Karpas-422 (cell line): Measurements from ENCODE around the gene RHEB. TPM values are rescaled to one million over a fixed set of nuclear protein-coding genes. Genes with fewer than 3 reads are reported as not detected.

Experiments
- DNase-seq: peaks from one replicate; pipeline ENCODE4 v3.0.0-alpha.2; 2015
- H2AFZ ChIP-seq: fragments of 200-600 bp; sonication (generic); 2 replicates; pipeline ENCODE4 v1.6.1; 2014; ENCODE audit warnings: antibody characterized with exemption, low read length, mixed read lengths
- H3K27ac ChIP-seq: fragments of 200-600 bp; sonication (generic); 2 replicates; pipeline ENCODE4 v1.5.1; 2014; ENCODE audit warnings: mild to moderate bottlenecking, low read length, moderate library complexity
- H3K27me3 ChIP-seq: fragments of 200-600 bp; sonication (generic); 2 replicates; pipeline ENCODE4 v1.6.1; 2014; ENCODE audit warnings: low read length, mixed read lengths
- H3K36me3 ChIP-seq: fragments of 200-600 bp; sonication (generic); 2 replicates; pipeline ENCODE4 v1.6.1; 2014; ENCODE audit warnings: low read length, mixed read lengths; ENCODE audit not compliant: insufficient read depth
- H3K4me1 ChIP-seq: fragments of 200-600 bp; sonication (generic); 2 replicates; pipeline ENCODE4 v1.6.1; 2014; ENCODE audit warnings: mild to moderate bottlenecking, low read length, mixed read lengths
- H3K4me2 ChIP-seq: fragments of 200-600 bp; sonication (generic); 2 replicates; pipeline ENCODE4 v1.6.1; 2014; ENCODE audit warnings: low read length, low read depth, mild to moderate bottlenecking; ENCODE audit not compliant: poor library complexity, severe bottlenecking
- H3K4me3 ChIP-seq: fragments of 200-600 bp; sonication (generic); 2 replicates; pipeline ENCODE4 v1.5.1; 2014; ENCODE audit warnings: mild to moderate bottlenecking, antibody characterized with exemption, low read length, mixed read lengths
- H3K79me2 ChIP-seq: fragments of 200-600 bp; sonication (generic); 2 replicates; pipeline ENCODE4 v1.6.1; 2014; ENCODE audit warnings: mild to moderate bottlenecking, low read length, mixed read lengths
- H3K9ac ChIP-seq: fragments of 200-600 bp; sonication (generic); 2 replicates; pipeline ENCODE4 v1.6.0; 2014; ENCODE audit warnings: low read length
- H3K9me2 ChIP-seq: fragments of 200-600 bp; sonication (generic), shearing (Covaris generic); replicated peaks from 2 replicates; pipeline ENCODE4 v1.6.0; 2014; ENCODE audit warnings: mild to moderate bottlenecking, low read length, moderate library complexity; ENCODE audit not compliant: insufficient read depth
- H3K9me3 ChIP-seq: fragments of 300-700, 200-600 bp; sonication (generic); 2 replicates; pipeline ENCODE4 v1.6.1; 2014; ENCODE audit warnings: low read length, mixed read lengths
- H4K20me1 ChIP-seq: fragments of 200-600 bp; sonication (generic); 2 replicates; pipeline ENCODE4 v1.6.1; 2014; ENCODE audit warnings: mild to moderate bottlenecking, antibody characterized with exemption, low read length, low read depth; ENCODE audit not compliant: insufficient read depth
- total RNA-seq: library from RNA; depleted of rRNA; stranded (reverse); fragments of >200 nt; shearing (Covaris generic); gene quantifications from 2 replicates; pipeline ENCODE4 v1.2.3, GENCODE V29; 2014; ENCODE audit warnings: low replicate concordance

RHEB gene
- total RNA-seq, 1 experiment from 2014 or later, result 47.5 TPM

DNA sequence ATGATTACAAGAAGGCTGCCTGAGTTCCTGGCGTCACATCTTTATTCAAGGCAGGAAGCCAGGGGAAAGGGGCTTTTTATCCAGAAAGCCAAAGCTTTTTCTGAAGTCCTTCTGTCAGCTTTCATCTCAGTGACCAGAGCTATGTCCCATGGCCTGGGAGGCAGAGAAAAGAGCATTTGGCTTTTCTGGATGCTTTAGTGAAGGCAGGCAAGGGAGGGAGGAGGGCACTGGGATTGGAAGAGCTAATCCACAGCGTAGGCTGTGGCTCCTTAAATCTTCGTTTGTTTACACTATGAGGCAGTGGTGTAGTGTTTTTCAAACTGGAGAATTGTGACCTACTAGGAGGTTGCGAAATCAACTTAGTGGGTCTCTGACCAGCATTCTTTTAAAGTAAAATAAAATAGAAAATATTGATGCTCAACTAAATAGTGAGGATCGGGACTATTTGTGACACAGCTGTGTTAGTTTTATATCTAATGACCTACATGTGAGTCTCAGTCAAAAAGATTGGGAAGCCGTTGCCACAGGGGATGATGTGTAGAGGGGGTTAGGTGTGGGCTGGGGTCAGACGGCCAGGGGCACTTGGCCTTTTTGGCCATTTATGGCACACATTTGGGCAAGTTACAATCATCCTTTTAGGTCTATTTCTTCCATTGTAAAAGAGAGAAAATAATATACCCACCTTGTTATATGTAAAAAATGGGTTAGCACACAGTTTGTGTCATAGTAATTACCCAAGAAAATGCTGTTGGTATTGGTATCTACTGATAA lies 93.8 kb downstream of the RHEB start:
- no peaks in the 10 kb centered on the region for H3K9me2 ChIP-seq
- no peaks in the 10 kb centered on the region for H3K9me3 ChIP-seq
- no peak overlapping the region for H3K4me3 ChIP-seq
- no peaks in the 10 kb centered on the region for H3K79me2 ChIP-seq
- DNase-seq, result no peak
- H3K4me1 ChIP-seq, result no peaks in the 10 kb centered on the region
- H3K4me2 ChIP-seq, result no peak overlapping the region
- no peaks in the 10 kb centered on the region for H4K20me1 ChIP-seq
- no peak overlapping the region for H2AFZ ChIP-seq
- no peaks in the 10 kb centered on the region for H3K36me3 ChIP-seq
- H3K27ac ChIP-seq, result no peak overlapping the region
- H3K27me3 ChIP-seq, result no peaks in the 10 kb centered on the region
- no peak overlapping the region for H3K9ac ChIP-seq

DNA sequence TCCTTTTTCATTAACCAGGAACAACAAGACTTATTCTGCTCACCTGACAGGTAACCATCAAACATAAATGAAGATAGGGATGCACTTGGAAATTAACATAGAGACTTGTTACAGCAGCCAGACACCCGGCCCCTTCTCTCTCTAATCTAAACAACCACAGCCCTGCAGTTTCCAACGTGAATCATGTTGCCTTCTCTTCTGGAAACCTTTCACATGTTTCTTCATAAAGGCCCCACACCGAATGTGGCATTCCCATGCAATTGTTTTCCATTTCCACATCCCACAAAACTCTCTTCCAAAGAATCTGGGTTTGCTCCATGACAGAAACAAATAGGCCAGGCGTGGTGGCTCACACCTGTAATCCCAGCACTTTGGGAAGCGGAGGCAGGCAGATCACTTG lies 94.9 kb downstream of the RHEB start:
- H3K36me3 ChIP-seq, result no peaks in the 10 kb centered on the region
- H3K4me1 ChIP-seq, result no peaks in the 10 kb centered on the region
- no peaks in the 10 kb centered on the region for H3K27me3 ChIP-seq
- no peaks in the 10 kb centered on the region for H3K79me2 ChIP-seq
- H3K9me2 ChIP-seq, result no peaks in the 10 kb centered on the region
- H3K4me2 ChIP-seq, result no peak overlapping the region
- DNase-seq, result no peak
- no peaks in the 10 kb centered on the region for H4K20me1 ChIP-seq
- no peak overlapping the region for H3K9ac ChIP-seq
- no peak overlapping the region for H3K27ac ChIP-seq
- no peaks in the 10 kb centered on the region; the same call in 1 of the 2 replicates for H3K9me3 ChIP-seq
- H2AFZ ChIP-seq, result no peak overlapping the region
- no peak overlapping the region for H3K4me3 ChIP-seq

DNA sequence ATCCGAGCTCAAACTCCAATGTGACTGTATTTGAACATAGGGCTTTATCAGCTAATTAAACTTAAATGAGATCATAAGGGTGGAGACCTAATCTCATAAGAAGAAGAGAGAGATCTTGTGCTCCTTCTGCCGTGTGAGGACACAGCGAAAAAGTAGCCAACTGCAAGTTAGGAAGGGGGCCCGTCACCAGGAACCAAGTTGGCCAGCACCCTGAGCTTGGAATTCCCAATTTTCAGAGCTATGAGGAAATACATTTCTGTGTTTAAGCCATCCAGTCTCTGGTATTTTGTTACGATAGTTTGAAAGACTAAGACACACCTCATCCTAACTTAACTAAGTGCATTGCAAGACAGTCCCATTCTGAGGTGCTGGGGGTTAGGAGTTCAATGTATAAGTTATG lies 95.8 kb downstream of the RHEB start:
- no peak overlapping the region for H3K27ac ChIP-seq
- no peak overlapping the region for H3K4me3 ChIP-seq
- no peaks in the 10 kb centered on the region for H3K27me3 ChIP-seq
- no peak overlapping the region for H2AFZ ChIP-seq
- H3K36me3 ChIP-seq, result no peaks in the 10 kb centered on the region
- no peak for DNase-seq
- no peaks in the 10 kb centered on the region for H3K4me1 ChIP-seq
- no peak overlapping the region for H3K9ac ChIP-seq
- no peak overlapping the region for H3K4me2 ChIP-seq
- H3K9me3 ChIP-seq, result no peaks in the 10 kb centered on the region; the same call in 1 of the 2 replicates
- no peaks in the 10 kb centered on the region for H4K20me1 ChIP-seq
- H3K9me2 ChIP-seq, result no peaks in the 10 kb centered on the region
- no peaks in the 10 kb centered on the region for H3K79me2 ChIP-seq

DNA sequence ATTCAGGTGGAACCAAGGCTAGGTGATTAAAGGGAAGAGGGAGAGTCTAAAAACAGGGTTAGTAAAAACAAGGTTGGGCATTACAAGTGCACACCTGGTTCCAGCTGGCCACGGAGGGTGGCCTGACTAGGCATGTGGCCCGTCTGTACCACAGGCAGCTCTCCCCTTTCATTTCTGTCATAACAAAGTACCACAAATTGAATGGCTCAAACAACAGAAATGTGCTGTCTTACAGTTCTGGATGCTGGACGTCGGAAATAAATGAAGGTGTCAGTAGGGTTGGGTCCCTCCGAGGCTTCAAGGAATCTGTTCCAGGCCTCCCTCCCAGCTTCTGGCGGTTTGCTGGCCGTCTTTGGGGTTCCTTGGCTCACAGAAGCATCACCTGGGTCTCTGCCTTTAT lies 96.5 kb downstream of the RHEB start:
- Histone ChIP-seq H3K36me3 (no peaks in the 10 kb centered on the region), H3K9me2 (no peaks in the 10 kb centered on the region), H4K20me1 (no peaks in the 10 kb centered on the region), H3K27me3 (no peaks in the 10 kb centered on the region), H2AFZ (no peak overlapping the region), H3K79me2 (no peaks in the 10 kb centered on the region), H3K4me2 (no peak overlapping the region), H3K9me3 (no peaks in the 10 kb centered on the region; the same call in 1 of the 2 replicates), H3K4me1 (no peaks in the 10 kb centered on the region), H3K9ac (no peak overlapping the region), H3K4me3 (no peak overlapping the region), H3K27ac (no peak overlapping the region)
- DNase-seq, result no peak

DNA sequence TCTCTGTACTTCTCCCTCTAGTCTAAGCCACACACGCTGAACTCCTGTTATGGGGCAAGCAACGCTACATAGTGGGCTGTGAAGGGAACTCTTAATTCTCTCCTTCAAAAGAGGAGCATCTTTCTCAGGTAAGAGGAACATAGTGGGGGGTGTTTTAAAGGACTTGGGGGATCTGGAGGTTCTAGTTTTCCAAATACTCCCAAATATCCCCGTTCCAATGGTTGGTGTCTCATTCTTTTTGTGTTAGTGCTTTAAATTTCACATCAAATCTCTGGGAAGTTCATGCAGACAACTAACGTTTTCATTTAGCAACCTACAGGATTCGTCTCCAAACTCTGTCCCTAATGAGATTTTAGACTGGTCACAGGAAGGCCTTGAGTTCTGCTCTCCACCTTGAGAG lies 97.5 kb downstream of the RHEB start:
- Histone ChIP-seq H3K9ac (no peak overlapping the region), H3K9me2 (no peaks in the 10 kb centered on the region), H4K20me1 (no peaks in the 10 kb centered on the region), H3K4me2 (no peak overlapping the region), H3K4me3 (no peak overlapping the region), H3K27ac (no peak overlapping the region), H3K4me1 (no peaks in the 10 kb centered on the region), H3K27me3 (no peaks in the 10 kb centered on the region), H2AFZ (no peak overlapping the region), H3K36me3 (no peaks in the 10 kb centered on the region), H3K79me2 (no peaks in the 10 kb centered on the region), H3K9me3 (no peaks in the 10 kb centered on the region; the same call in 1 of the 2 replicates)
- no peak for DNase-seq

DNA sequence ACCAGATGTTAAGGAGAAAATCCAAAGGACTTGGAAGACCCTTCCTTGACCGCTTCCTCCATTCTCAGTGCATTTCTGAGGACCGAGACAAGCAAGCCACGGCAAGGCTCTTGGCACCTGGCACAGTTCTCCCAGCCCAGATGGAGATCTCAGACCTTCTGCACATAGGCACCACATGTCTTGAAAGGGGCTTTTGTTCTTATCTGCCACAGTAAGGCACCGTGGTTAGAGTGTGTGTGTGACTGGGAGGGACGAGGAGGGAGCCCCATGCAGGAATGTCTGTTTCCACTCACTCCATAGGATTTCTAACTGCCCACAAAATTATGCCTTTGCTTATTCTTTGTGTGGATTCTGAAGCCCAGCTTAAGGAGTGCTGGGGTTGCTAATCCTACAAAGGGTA lies 99.6 kb downstream of the RHEB start:
- no peak overlapping the region for H2AFZ ChIP-seq
- H3K27ac ChIP-seq, result no peak overlapping the region
- no peak overlapping the region for H3K9ac ChIP-seq
- H3K36me3 ChIP-seq, result no peaks in the 10 kb centered on the region
- no peaks in the 10 kb centered on the region for H3K27me3 ChIP-seq
- H3K4me3 ChIP-seq, result no peak overlapping the region
- H3K9me2 ChIP-seq, result no peaks in the 10 kb centered on the region
- H3K79me2 ChIP-seq, result no peaks in the 10 kb centered on the region
- H3K4me1 ChIP-seq, result no peaks in the 10 kb centered on the region
- H3K9me3 ChIP-seq, result no peaks in the 10 kb centered on the region; the same call in 1 of the 2 replicates
- no peaks in the 10 kb centered on the region for H4K20me1 ChIP-seq
- H3K4me2 ChIP-seq, result no peak overlapping the region
- no peak for DNase-seq

DNA sequence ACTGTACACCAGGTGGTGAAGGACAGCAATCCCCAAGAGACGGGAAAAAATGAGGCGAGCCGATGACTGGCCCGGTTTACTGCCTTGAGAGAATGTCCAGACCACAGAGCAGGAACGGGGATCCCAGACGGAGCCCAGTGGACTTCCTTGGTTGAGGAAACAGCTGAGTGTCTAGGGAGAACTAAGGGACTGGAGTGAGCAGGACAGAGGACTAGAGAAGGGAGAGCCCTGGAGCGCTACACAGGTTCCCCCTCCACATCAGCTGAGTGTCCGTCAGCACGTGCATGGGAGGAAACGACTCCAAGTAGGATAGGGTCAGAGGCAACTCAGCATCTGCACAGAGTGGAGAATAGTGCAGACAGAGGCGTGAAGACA lies 102.8 kb downstream of the RHEB start:
- no peaks in the 10 kb centered on the region for H3K4me1 ChIP-seq
- no peaks in the 10 kb centered on the region for H3K9me2 ChIP-seq
- H3K27ac ChIP-seq, result no peak overlapping the region
- no peak overlapping the region for H3K9ac ChIP-seq
- H4K20me1 ChIP-seq, result no peaks in the 10 kb centered on the region
- no peaks in the 10 kb centered on the region; the same call in 1 of the 2 replicates for H3K9me3 ChIP-seq
- no peak overlapping the region for H3K4me2 ChIP-seq
- H3K36me3 ChIP-seq, result no peaks in the 10 kb centered on the region
- no peak for DNase-seq
- no peaks in the 10 kb centered on the region for H3K79me2 ChIP-seq
- H3K27me3 ChIP-seq, result no peaks in the 10 kb centered on the region
- H3K4me3 ChIP-seq, result no peak overlapping the region
- H2AFZ ChIP-seq, result no peak overlapping the region

DNA sequence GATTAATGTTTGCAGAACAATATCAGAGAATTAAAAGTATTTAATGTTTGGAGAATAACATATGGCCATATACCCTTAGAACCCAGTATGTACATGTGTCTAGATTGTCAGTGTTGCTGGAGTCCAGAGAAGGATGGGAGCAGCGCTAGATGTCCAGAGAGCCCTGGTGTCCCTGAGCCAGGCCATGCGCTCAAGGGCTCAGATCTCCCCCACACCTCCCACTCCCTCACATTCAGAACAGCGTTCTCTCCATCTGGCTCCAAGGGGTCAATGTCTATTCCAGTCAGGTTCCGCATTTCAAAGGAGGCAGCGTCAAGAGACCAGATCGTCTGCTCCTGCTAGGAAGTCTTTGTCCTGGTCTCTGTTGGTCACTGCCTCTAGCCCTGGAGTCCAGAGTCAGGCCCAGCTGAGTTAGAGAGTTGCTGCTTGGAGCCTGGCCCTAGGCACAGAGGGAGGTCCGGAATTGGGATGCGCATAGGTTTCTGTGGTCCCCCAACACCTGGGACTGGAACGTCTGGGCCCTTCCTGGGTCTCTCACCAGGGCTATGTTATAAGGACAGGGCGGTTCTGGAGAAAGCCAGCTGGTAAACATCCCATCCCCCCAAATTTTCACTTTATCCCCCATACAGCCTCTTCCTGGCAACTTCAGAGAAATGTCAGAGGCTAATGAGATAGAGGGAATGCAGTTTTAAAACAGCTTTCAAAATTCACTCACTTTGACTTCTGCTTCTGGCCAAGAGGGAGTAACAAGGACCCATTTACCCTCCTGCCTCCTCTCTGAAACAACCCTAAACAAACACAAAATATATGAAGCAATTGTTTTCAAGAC lies 103.4 kb downstream of the RHEB start:
- Histone ChIP-seq H3K79me2 (no peaks in the 10 kb centered on the region), H3K27ac (no peak overlapping the region), H3K9me2 (no peaks in the 10 kb centered on the region), H2AFZ (no peak overlapping the region), H3K9ac (no peak overlapping the region), H3K4me3 (no peak overlapping the region), H3K27me3 (no peaks in the 10 kb centered on the region), H3K9me3 (no peaks in the 10 kb centered on the region; the same call in 1 of the 2 replicates), H3K36me3 (no peaks in the 10 kb centered on the region), H3K4me2 (no peak overlapping the region), H4K20me1 (no peaks in the 10 kb centered on the region), H3K4me1 (no peaks in the 10 kb centered on the region)
- no peak for DNase-seq
